ENCODE results near the gene CYP2A7. TPM values are rescaled to one million over a fixed set of nuclear protein-coding genes. Genes with fewer than 3 reads are reported as not detected.
"Not testable (repeated sequence)": the region's sequence is repeated elsewhere in the genome, so short reads cannot be mapped to it uniquely, and the experiment has no call there.

The CYP2A7 gene, protein sequence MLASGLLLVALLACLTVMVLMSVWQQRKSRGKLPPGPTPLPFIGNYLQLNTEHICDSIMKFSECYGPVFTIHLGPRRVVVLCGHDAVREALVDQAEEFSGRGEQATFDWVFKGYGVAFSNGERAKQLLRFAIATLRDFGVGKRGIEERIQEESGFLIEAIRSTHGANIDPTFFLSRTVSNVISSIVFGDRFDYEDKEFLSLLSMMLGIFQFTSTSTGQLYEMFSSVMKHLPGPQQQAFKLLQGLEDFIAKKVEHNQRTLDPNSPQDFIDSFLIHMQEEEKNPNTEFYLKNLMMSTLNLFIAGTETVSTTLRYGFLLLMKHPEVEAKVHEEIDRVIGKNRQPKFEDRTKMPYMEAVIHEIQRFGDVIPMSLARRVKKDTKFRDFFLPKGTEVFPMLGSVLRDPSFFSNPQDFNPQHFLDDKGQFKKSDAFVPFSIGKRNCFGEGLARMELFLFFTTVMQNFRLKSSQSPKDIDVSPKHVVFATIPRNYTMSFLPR
- not detected for total RNA-seq

DNA sequence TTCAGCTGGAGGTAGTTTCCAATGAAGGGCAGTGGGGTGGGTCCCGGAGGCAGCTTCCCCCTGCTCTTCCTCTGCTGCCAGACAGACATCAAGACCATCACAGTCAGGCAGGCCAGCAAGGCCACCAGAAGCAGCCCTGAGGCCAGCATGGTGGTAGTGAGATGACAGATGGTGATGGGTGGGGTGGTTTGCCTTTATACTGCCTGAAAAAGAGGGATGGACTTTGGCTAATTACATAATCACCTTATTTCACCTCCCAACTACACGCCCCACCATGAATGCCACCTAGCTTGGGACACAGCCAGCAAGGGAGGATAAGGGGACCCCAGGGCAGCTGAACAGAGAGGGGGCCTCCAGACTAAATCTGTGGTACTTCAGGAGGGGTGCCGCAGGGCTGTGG lies at the start of gene CYP2A7:
TSS of gene CYP2A7 (minus strand) at position 170 of the 400 bp plus-strand sequence. CDS start at position 149, 21 bp downstream.
- ATAC-seq; intact Hi-C loops (cut with DNase I); DNase-seq (ENCODE audit: low spot score): not testable (repeated sequence)

DNA sequence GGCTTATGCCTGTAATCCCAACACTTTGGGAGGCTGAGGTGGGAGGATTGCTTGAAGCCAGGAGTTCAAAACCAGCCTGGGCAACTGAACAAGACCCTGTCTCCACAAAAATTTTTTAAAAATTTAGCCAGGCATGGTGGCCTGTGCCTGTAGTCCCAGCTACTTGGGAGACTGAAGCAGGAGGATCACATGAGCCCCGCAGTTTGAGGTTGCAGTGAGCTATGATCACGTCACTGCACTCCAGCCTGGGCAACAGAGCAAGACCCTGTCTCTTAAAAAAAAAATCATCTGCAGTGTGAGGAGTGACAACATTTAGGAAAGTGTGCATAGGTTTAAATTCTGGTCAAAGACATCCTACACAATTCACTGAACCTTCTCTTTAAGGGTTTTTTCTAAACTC lies 48.8 kb upstream of the CYP2A7 start:
- intact Hi-C loops (cut with DNase I); ATAC-seq; DNase-seq (ENCODE audit: low spot score): not testable (repeated sequence)

DNA sequence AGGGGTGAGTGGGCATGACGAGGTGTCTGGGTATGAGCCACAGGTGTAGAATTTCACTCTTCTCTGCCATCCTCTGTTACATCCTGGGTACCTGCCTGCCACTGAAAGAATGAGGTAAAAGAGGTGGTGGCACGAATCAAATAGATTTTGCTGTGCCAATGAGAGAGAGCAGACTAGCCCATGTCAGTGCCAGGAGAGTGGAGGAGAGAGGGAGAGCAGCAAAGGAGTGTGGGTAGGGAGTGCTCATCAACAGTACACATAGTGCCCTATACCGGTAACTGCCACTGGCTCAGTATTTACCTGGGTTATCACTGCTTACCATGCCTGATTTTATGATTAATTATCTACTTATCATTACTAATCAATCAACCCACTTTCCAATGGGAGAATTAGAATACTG lies 47.9 kb upstream of the CYP2A7 start:
- intact Hi-C loops (cut with DNase I); DNase-seq (ENCODE audit: low spot score); ATAC-seq: not testable (repeated sequence)

DNA sequence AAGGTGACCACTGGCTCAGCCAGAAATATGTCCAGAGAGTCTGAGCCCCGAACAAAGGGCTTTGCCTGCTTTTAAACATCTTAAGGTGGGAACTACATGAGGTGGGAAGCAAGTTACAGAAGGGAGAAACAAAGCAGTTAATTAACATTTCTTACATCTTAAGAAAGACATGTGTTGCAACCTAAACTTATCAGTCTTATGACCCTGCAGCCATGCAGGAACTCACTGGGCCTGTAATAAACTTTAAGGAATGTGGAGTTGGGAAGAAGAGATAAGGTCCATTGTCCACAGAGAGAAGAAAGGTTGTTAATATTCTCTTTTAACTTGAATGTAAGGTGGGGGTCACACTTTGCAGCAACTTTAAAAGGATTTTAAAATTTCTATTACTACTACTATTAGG lies 46.8 kb upstream of the CYP2A7 start:
- ATAC-seq (no peak), DNase-seq (ENCODE audit: low spot score) (no peak)
- intact Hi-C loops (cut with DNase I) = no loop called here

DNA sequence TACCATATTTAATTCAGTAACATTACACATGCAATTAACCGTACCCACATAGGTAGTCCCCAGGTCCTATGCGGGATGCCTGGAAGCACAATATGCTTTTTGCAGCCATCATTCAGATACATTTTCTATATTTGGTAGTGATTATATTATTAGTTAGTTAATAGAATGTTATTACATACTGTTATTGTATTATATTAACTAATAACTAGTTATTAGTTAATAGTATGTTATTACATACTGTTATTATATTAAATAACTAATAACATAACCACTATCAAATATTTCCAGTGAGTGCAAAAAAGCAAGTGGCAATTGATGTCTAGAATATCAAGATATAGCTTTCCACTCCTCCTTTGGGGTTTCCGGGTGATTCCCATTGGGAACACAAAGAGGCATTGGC lies 45.5 kb upstream of the CYP2A7 start:
- intact Hi-C loops (cut with DNase I) = no loop called here
- no peak for DNase-seq (ENCODE audit: low spot score)
- ATAC-seq = no peak

DNA sequence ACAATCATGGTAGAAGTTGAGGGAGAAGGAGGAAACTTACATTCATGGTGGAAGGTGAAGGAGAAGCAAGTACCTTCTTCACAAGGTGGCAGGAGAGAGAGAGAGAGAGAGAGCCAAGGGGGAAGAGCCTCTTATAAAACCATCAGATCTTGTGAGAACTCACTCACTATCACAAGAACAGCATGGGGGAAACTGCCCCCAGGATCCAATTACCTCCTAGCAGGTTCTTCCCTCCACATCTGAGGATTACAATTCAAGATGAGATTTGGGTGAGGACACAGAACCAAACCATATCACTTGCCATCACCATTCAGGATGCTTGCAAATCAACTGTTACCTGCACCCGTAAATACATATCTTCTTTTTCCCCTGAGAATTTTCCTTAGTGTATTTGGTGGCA lies 44.2 kb upstream of the CYP2A7 start:
- ATAC-seq; DNase-seq (ENCODE audit: low spot score); intact Hi-C loops (cut with DNase I): not testable (repeated sequence)

DNA sequence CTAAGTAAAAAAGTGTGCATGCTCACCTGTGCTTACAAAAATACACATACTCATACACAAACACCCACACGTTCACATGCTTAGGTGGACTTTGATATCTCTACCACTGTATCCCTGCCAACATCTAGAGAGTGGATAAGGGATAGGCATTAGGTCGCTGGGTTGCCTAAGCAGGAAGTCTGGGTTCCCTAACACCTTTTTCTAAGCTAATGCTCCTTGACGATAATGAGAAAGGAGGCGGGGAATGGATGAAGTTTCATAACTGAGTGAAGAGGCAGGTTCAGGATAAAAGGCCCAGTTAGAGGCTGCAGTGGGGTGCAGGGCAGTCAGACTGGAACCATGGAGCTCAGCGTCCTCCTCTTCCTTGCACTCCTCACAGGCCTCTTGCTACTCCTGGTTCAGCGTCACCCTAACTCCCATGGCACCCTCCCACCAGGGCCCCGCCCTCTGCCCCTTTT lies 41.9 kb upstream of the CYP2A7 start:
- no peak for DNase-seq (ENCODE audit: low spot score)
- intact Hi-C loops (cut with DNase I) = no loop called here
- no peak for ATAC-seq

DNA sequence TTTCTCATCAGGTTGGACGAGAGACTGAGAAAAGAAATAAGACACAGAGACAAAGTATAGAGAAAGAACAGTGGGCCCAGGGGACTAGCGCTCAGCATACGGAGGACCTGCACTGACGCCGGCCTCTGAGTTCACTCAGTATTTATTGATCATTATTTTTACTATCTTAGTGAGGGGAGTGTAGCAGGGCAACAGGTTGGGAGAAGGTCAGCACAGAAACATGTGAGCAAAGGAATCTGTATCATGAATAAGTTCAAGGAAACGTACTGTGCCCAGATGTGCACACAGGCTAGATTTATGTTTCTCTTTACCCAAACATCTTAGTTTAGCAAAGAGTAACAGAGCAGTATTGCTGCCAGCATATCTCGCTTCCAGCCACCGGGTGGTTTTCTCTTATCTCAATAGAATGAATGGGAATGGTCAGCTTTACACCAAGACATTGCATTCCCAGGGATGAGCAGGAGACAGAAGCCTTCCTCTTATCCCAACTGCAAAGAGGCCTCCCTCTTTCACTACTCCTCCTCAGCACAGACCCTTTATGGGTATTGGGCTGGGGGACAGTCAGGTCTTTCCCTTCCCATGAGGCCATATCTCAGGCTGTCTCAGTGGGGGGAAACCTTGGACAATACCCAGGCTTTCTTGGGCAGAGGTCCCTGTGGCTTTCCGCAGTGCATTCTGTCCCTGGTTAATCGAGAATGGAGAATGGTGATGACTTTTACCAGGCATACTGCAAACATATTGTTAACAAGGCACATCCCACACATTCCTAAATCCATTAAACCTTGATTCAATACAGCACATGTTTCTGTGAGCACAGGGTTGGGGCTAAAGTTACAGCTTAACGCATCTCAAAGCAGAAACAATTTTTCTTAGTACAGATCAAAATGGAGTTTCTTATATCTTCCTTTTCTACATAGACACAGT lies 40.5 kb upstream of the CYP2A7 start:
- ATAC-seq; intact Hi-C loops (cut with DNase I); DNase-seq (ENCODE audit: low spot score): not testable (repeated sequence)

DNA sequence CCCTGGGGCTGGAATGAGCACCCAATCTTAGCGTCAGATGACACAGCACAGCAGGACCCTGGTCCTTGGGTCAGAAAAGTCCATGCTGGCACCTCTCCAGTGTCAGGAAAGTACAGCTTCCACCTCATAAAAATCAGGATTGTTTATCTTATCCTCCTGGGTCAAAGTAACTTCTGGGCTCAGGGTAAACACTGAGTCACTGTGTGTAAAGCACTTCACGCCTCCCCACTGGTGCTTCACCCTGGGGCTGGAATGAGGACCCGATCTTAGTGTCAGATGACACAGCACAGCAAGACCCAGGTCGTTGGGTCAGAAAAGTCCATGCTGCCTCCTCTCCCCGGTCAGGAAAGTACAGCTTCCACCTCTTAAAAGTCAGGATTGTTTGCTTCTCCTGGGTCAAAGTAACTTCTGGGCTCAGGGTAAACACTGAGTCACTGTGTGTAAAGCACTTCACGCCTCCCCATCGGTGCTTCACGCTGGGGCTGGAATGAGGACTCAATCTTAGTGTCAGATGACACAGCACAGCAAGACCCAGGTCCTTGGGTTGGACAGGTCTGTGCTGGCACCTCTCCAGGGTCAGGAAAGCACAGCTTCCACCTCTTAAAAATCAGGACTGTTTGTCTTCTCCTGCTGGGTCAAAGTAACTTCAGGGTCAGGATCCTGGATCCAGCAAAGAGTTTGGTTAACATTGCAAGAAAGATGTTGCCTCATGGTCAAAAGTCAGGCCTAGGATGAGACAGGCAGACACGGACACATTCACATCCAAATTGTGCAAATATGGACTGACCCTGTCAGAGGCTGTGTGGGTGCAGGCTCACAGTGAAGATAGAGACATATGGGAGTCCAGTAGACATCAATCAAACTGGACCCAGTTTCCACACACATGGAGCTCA lies 39.2 kb upstream of the CYP2A7 start:
- DNase-seq (ENCODE audit: low spot score) (no peak), ATAC-seq (no peak)
- intact Hi-C loops (cut with DNase I) = no loop called here

DNA sequence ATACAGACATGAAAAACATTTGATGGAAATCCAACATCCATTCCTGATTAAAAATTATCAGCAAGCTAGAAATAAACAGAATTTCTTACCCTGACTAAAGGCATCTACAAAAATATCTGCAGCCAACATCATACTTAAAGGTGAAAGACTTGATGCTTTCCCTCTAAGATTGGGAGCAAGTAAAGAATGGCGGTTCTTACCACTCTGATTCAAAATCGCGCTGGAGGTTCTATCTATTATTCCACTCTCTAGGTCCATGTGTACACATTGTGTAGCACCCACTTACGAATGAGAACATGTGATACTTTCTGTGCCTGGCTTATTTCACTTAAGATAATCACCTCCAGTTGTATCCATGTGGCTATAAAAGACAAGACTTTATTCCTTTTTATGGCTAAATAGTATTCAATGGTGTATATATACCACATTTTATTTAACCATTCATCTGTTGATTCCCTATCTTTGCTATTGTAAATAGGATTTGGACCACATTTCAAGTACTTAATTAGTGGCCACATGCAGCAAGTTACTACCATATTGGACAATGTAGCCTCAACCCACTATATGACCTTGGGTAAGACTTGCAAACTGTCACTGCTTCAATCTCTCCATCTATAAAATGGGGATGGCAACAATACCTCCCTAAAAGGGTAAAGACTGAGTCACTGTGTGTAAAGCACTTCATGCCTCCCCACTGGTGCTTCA lies 38.4 kb upstream of the CYP2A7 start:
- intact Hi-C loops (cut with DNase I) = no loop called here
- no peak for ATAC-seq
- DNase-seq (ENCODE audit: low spot score) = no peak

DNA sequence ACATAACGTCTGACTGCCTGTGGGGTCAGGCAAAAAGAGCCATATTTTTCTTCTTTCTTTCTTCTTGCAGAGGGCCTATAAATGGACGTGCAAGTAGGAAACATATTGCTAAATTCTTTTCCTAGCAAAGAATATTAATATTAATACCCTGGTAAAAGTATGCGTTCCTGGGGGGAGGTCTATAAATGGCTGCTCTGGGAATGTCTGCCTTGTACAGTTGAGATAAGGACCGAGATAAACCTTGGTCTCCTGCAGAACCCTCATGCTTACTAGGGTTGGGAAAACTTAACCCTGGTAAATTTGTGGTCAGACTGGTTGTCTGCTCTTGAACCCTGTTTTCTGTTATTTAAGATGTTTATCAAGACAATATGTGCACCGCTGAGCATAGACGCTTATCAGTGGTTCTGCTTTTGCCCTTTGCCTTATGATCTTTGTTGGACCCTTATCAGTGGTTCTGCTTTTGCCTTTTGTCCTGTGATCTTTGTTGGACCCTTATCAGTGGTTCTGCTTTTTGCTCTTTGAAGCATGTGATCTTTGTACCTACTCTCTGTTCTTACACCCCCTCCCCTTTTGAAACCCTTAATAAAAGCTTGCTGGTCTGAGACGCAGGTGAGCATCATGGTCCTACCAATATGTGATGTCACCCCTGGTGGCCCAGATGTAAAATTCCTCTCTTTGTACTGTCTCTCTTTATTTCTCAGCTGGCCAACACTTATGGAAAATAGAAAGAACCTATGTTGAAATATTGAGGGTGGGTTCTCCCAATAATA lies 37.7 kb upstream of the CYP2A7 start:
- DNase-seq (ENCODE audit: low spot score); ATAC-seq; intact Hi-C loops (cut with DNase I): not testable (repeated sequence)

DNA sequence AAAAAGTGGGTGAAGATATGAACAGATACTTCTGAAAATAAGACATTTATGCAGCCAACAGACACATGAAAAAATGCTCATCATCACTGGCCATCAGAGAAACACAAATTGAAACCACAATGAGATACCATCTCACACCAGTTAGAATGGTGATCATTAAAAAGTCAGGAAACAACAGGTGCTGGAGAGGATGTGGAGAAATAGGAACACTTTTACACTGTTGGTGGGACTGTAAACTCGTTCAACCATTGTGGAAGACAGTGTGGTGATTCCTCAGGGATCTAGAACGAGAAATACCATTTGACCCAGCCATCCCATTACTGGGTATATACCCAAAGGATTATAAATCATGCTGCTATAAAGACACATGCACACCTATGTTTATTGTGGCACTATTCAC lies 36.3 kb upstream of the CYP2A7 start:
- ATAC-seq; intact Hi-C loops (cut with DNase I); DNase-seq (ENCODE audit: low spot score): not testable (repeated sequence)

DNA sequence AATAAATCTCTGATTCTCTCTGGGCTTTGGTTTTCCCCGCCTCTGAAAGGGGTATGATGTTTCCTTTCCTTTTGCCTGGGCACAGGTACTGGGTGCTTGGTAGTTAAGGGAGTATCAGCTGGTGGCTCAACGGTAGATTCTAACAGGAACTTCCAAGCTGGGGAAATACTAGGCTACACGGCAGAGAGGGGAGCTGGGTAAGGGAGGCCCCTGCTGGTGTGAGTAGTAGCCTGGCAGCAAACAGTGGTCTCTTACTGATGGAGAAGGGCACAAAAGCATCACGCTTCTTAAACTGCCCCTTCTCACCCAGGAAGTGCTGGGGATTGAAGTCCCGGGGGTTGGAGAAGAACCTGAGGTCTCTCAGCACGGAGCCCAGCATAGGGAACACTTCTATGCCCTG lies 26.9 kb upstream of the CYP2A7 start:
- ATAC-seq (no peak), DNase-seq (ENCODE audit: low spot score) (no peak)
- intact Hi-C loops (cut with DNase I) = no loop called here

DNA sequence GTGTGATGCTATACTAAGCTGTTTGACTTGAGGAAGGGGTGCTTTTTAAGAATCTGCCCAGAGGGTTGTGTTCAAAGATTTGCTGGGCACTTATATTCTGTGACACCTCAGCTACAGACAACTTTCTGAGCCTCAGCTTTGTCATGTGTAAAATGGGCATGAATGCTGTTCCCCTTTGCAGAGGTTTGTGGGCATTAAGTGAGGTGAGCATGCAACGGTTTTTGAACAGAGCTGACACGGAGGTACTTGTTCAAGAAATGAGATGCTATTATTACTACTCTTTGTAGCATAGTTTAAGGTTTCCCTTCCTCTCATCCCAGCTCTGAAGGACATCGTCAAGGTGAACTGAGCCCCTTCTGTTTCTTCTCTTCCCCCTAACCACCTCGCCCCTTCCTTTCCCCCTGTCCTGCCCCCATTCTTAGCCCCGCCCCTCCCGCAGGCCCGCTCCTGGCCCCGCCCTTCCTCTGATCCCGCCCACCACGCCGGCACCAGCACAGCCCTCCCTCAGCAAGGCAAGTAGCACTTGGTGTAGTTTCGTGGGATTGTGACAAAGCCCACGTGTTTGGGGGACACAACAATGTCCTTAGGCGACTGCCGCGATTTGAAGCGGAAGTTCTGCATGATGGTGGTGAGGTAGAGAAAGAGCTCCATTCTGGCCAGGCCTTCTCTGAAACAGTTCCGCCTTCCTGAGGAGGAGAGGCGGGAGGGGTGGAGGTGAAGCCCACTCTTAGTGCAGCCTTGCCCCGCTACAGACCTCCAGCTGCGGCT lies 26.1 kb upstream of the CYP2A7 start:
- intact Hi-C loops (cut with DNase I) = no loop called here
- peak; percentile 68 for DNase-seq (ENCODE audit: low spot score)

DNA sequence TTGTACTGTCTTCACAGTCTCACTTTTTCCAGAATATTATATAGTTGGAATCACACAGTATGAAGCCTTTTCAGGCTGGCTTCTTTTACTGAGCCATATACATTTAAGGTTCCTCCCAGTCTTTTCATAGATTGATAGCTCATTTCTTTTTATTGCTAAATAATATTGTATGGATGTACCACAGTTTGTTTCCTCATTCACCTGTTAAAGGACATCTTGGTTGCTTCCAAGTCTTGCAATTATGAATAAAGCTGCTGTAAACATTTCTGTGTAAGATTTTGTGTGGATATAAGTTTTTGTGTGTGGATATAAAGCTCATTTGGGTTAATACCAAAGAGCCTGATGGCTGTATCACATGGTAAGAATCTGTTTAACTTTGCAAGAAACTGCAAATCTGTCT lies 24.5 kb upstream of the CYP2A7 start:
- intact Hi-C loops (cut with DNase I) = no loop called here
- DNase-seq (ENCODE audit: low spot score) (no peak), ATAC-seq (no peak)

More for the DNA sequence above, 26.1 kb upstream of the CYP2A7 start:
- no peak for ATAC-seq

DNA sequence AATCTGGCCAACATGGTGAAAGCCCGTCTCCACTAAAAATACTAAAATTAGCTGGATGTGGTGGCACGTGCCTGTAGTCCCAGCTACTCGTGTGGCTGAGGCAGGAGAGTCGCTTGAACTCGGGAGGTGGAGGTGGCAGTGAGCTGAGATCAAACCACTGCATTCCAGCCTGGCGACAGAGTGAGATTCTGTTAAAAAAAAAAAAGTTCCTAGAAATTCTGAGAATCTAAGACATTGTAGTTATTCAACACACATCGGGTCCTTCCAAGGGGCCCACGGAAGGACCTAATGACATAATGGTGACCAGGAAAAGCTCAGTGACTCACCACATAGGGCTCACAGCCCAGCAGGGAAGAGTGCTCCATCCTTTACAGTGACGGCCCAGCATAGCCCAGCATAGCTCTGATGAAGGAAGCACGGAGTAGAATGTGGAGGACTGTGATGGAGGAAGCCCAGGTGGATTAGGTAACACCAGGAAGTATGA lies 22.7 kb upstream of the CYP2A7 start:
- intact Hi-C loops (cut with DNase I); DNase-seq (ENCODE audit: low spot score); ATAC-seq: not testable (repeated sequence)
